Natural killer cell (primary cell): ENCODE data around the gene ACD. TPM values are rescaled to one million over a fixed set of nuclear protein-coding genes. Genes with fewer than 3 reads are reported as not detected.

Experiments
- ATAC-seq, 3 donors: fragments of 150-1000 bp in 2 of 3; fragments of 200-7000 bp in 1 of 3; cut with Tn5 transposase; 1 replicate in 1 of 3; 2 replicates in 2 of 3; pipeline ENCODE4 v1.10.0; 2021; ENCODE audit warnings: mild to moderate bottlenecking in 2 of 3, moderate library complexity in 2 of 3
- DNase-seq, 2 donors: peaks; one replicate each; pipeline versions ENCODE4 v3.0.0 to v3.0.0-alpha.2; 2013 to 2021; ENCODE audit warnings: mixed read lengths in 1 of 2
- H3K27ac ChIP-seq: one replicate; pipeline ENCODE4 v1.5.1; 2013; ENCODE audit warnings: mild to moderate bottlenecking, low read length
- H3K27me3 ChIP-seq: one replicate; pipeline ENCODE4 v1.6.1; 2013; ENCODE audit warnings: low read length; ENCODE audit not compliant: control insufficient read depth, insufficient read depth
- H3K36me3 ChIP-seq: one replicate; pipeline ENCODE4 v1.6.1; 2013; ENCODE audit warnings: low read length; ENCODE audit not compliant: control insufficient read depth, insufficient read depth
- H3K4me1 ChIP-seq: one replicate; pipeline ENCODE4 v1.6.1; 2013; ENCODE audit warnings: low read length; ENCODE audit not compliant: control insufficient read depth, insufficient read depth
- H3K4me3 ChIP-seq: one replicate; pipeline ENCODE4 v1.5.1; 2013; ENCODE audit warnings: low read length
- H3K9me3 ChIP-seq: one replicate; pipeline ENCODE4 v1.6.1; 2013; ENCODE audit warnings: low read length; ENCODE audit not compliant: control insufficient read depth, insufficient read depth
- H3K27ac Mint-ChIP-seq, 2 donors: one replicate each; pipeline ENCODE4 v1.8.0; 2022; ENCODE audit warnings: mild to moderate bottlenecking in 2 of 2, mixed read lengths in 2 of 2, moderate library complexity in 1 of 2
- H3K27me3 Mint-ChIP-seq, 2 donors: one replicate each; pipeline ENCODE4 v1.8.0; 2022; ENCODE audit warnings: low read depth in 2 of 2, mixed read lengths in 2 of 2
- H3K36me3 Mint-ChIP-seq: one replicate; pipeline ENCODE4 v1.8.0; 2022; ENCODE audit warnings: mixed read lengths
- H3K4me1 Mint-ChIP-seq, 2 donors: one replicate each; pipeline ENCODE4 v1.8.0; 2022; ENCODE audit warnings: mixed read lengths in 2 of 2
- H3K4me3 Mint-ChIP-seq: one replicate; pipeline ENCODE4 v1.8.0; 2022; ENCODE audit warnings: mild to moderate bottlenecking, moderate library complexity, mixed read lengths
- H3K9me3 Mint-ChIP-seq, 2 donors: one replicate each; pipeline ENCODE4 v1.8.0; 2022; ENCODE audit warnings: mixed read lengths in 2 of 2
- CTCF ChIP-seq: fragments of 200-600 bp; IDR thresholded peaks from one replicate; pipeline ENCODE4 v1.8.0; 2022; ENCODE audit warnings: antibody characterized with exemption
- WGBS: methylation state at CpG from one replicate; pipeline ENCODE4 v1.1.7; 2013; ENCODE audit warnings: missing lambda C conversion rate; ENCODE audit not compliant: insufficient coverage; 5-methylcytosine and 5-hydroxymethylcytosine counted together
- intact Hi-C: fragments of 100-400 bp; cut with micrococcal nuclease; formaldehyde crosslinking; loops from one replicate; pipeline ENCODE4 v1.14.2; 2022
- total RNA-seq, 4 donors: library from RNA; stranded (reverse); fragments of 120-200 nt in 1 of 4; gene quantifications; one replicate each; pipeline versions ENCODE4 v1.2.3 to v1.2.4, GENCODE V29; 2013 to 2022

The ACD gene
- total RNA-seq, 3 donors from 2014 or later (not counting 1 experiment from before 2014, with no cell fraction given): 34.4 to 58.0 (median 43.2) TPM

GRCh38 chr16:67675579-67675935 lies 15.5 kb upstream of the ACD start:
- no peak overlapping the region for H3K27ac Mint-ChIP-seq
- H3K27me3 ChIP-seq: no peaks in the 10 kb centered on the region
- no peak overlapping the region for H3K4me3 ChIP-seq
- intact Hi-C loops: no loop called here
- no peaks in the 10 kb centered on the region for H3K4me1 ChIP-seq
- H3K9me3 Mint-ChIP-seq: no peaks in the 10 kb centered on the region
- H3K27me3 Mint-ChIP-seq: no peaks in the 10 kb centered on the region
- H3K27ac ChIP-seq: no peak overlapping the region
- TF ChIP-seq CTCF: no peak
- H3K36me3 Mint-ChIP-seq: no peaks in the 10 kb centered on the region
- no peaks in the 10 kb centered on the region for H3K9me3 ChIP-seq
- no peak for ATAC-seq
- H3K4me1 Mint-ChIP-seq: peaks cover 0 to 5% of the 10 kb centered on the region in 2 donors
- H3K4me3 Mint-ChIP-seq: no peak overlapping the region
- no peak for DNase-seq
- peaks cover 3% of the 10 kb centered on the region for H3K36me3 ChIP-seq
- WGBS: 97% methylated on average over 17 of the region's 17 CpGs

GRCh38 chr16:67674851-67675578 lies 15.0 kb upstream of the ACD start:
- no peak overlapping the region for H3K4me3 ChIP-seq

DNA sequence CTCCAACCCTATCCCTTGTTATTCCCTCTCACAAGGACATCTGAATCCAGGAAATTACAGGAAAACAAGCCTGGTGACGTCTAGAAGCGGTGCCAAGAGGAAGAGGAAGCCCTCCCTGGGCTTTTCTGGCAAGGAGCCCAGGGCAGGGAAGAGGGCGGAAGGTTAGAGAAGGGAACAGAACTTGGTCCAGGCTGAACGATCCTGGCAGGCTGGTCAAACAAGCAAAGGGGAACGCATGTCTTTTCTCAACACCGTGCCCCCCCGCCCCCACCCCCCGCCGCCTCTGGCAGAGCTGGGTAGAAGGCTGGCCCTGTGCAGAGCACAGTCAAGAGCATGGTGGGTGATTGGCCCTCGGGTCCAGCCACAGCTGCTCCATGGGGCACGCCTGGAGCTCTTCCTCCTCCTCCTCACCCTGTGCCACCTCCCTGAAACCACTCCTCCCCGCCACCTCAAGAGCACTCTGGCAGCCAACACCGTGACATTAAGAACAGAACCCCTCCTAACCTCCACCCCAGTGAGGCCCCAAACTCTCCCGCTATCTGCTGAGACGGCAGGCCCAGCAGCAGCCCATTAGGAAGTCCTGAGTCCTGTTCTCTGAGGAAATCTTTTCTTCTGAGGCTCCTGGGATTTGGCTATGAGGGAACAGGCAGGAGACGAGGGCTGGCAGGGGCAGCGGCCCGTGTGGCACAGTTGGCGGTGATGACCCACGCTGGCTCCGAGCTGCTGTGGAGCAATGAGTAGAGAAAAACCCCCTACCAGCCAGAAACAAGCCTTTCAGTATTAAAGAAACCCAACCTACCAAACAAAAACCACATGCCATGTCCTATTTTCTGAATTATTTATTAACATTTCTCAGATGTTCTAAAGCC lies 13.9 kb upstream of the ACD start:
- no peak for TF ChIP-seq CTCF
- Mint-ChIP-seq H3K4me3 (no peak overlapping the region), H3K9me3 (no peaks in the 10 kb centered on the region), H3K27me3 (no peaks in the 10 kb centered on the region), H3K4me1 (peaks cover 0 to 5% of the 10 kb centered on the region in 2 donors), H3K27ac (peak overlapping the region in 1 of 2 donors; percentile 72), H3K36me3 (no peaks in the 10 kb centered on the region)
- no peaks in the 10 kb centered on the region for H3K9me3 ChIP-seq
- DNase-seq (no peak), ATAC-seq (no peak)
- H3K36me3 ChIP-seq: no peaks in the 10 kb centered on the region
- intact Hi-C loops: loop anchor here (2.0 kb wide), 1 partner anchor 255 kb away; no protein-coding TSS in a partner anchor
- WGBS: 62% methylated on average over 21 of the region's 21 CpGs
- H3K27me3 ChIP-seq: no peaks in the 10 kb centered on the region
- H3K4me3 ChIP-seq: no peak overlapping the region
- no peak overlapping the region for H3K27ac ChIP-seq
- peaks cover 3% of the 10 kb centered on the region for H3K4me1 ChIP-seq

More at GRCh38 chr16:67674851-67675578, 15.0 kb upstream of the ACD start:
- intact Hi-C loops: no loop called here
- no peaks in the 10 kb centered on the region for H3K9me3 Mint-ChIP-seq
- Histone ChIP-seq H3K4me1 (no peaks in the 10 kb centered on the region), H3K27me3 (no peaks in the 10 kb centered on the region), H3K27ac (no peak overlapping the region), H3K9me3 (no peaks in the 10 kb centered on the region), H3K36me3 (no peaks in the 10 kb centered on the region)
- no peaks in the 10 kb centered on the region for H3K27me3 Mint-ChIP-seq
- DNase-seq: no peak
- ATAC-seq: no peak
- no peak overlapping the region for H3K27ac Mint-ChIP-seq
- 96% methylated on average over 28 of the region's 28 CpGs for WGBS
- TF ChIP-seq CTCF: no peak
- H3K4me1 Mint-ChIP-seq: peaks cover 0 to 5% of the 10 kb centered on the region in 2 donors
- no peaks in the 10 kb centered on the region for H3K36me3 Mint-ChIP-seq
- no peak overlapping the region for H3K4me3 Mint-ChIP-seq
